NB4 (cell line): ENCODE measurements around the gene FBXO45.

Experiments
- DNase-seq: peaks from one replicate; pipeline ENCODE4 v3.0.0; 2010; ENCODE audit warnings: low read depth
- H3K4me3 ChIP-seq: one replicate; pipeline ENCODE4 v1.5.1; 2011; ENCODE audit warnings: mild to moderate bottlenecking, low read depth, low read length, moderate library complexity
- CTCF ChIP-seq: IDR thresholded peaks from one replicate; pipeline ENCODE4 v1.5.1; 2012; ENCODE audit warnings: low read depth, low read length
- MAX ChIP-seq: IDR thresholded peaks from 2 replicates; pipeline ENCODE4 v1.6.1; 2011; ENCODE audit warnings: low read depth, low read length
- MYC ChIP-seq: IDR thresholded peaks from 2 replicates; pipeline ENCODE4 v1.6.1; 2011; ENCODE audit warnings: low read depth, low read length
- POLR2A ChIP-seq: IDR thresholded peaks from 2 replicates; pipeline ENCODE4 v1.6.1; 2011; ENCODE audit warnings: mild to moderate bottlenecking; ENCODE audit not compliant: insufficient read length; ENCODE audit errors: extremely low read depth

Gene FBXO45

GRCh38 chr3:196620161-196620604 is 51.7 kb downstream of the FBXO45 start:
- peak; percentile 69 for TF ChIP-seq MYC
- TF ChIP-seq MAX: peak; percentile 56
- no peak for TF ChIP-seq POLR2A
- TF ChIP-seq CTCF: no peak
- DNase-seq: peak; percentile 98
- peak overlapping the region; percentile 59 for H3K4me3 ChIP-seq

DNA sequence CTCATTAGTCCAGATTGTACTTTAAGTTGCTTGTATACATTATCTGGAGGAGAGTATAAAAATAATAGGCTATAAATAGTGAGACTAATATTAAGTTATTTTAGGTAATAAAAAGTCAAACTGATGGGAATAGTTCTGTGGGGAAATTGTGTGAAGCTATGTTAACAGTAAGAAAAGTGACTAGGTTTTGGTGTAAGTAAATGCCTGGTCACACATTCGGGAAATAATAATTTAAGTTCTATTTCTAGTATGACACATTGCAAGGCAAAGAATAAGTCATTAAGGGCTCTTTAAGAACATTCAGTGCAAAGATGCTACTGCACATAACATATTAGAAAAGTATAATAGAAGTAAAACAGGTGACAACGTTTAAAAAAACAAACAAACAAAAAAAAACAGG is 52.2 kb downstream of the FBXO45 start:
- no peak for DNase-seq
- TF ChIP-seq MAX (no peak), POLR2A (no peak), CTCF (no peak), MYC (no peak)

DNA sequence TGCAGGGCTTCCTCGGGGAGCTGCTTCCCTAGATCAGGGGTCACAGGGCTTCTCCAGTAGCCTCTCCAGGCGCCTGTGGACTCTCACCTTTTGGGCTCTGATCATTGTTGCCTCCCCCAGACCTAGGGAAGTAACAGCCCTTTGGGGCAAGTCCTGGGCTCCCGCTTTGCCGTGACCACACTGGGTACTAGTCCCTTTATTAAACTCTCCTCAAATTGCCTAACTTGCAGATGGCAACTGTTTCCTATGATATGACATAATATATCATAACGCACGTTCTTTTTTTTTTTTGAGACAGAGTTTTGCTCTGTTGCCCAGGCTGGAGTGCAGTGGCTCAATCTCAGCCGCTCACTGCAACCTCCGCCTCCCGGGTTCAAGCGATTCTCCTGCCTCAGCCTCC is 53.2 kb downstream of the FBXO45 start:
- peak; percentile 51 for DNase-seq

More for the DNA sequence above, 52.2 kb downstream of the FBXO45 start:
- peak overlapping the region; percentile 8 for H3K4me3 ChIP-seq

GRCh38 chr3:196624067-196624790 is 55.8 kb downstream of the FBXO45 start:
- H3K4me3 ChIP-seq: peak overlapping the region; percentile 30
- DNase-seq: peak; percentile 90
- TF ChIP-seq CTCF (no peak), MYC (peak; percentile 84), POLR2A (peak; percentile 29), MAX (peak; percentile 90)

More for the DNA sequence above, 53.2 kb downstream of the FBXO45 start:
- TF ChIP-seq MAX: no peak
- no peak for TF ChIP-seq CTCF
- no peak for TF ChIP-seq POLR2A
- TF ChIP-seq MYC: no peak
- H3K4me3 ChIP-seq: no peak overlapping the region

- H3K4me3 ChIP-seq: peak overlapping the region; percentile 30
- peak; percentile 19 for DNase-seq
Measured at GRCh38 chr3:196624907-196625306, 56.4 kb downstream of the FBXO45 start.

More at GRCh38 chr3:196624907-196625306, 56.4 kb downstream of the FBXO45 start:
- TF ChIP-seq MAX (no peak), MYC (no peak), POLR2A (no peak), CTCF (no peak)
